K562 (cell line): ENCODE measurements around the gene DPH6. TPM values are rescaled to one million over a fixed set of nuclear protein-coding genes. Genes with fewer than 3 reads are reported as not detected.

Experiments used
- ATAC-seq: fragments of 200-7000 bp; cut with Tn5 transposase; 3 replicates; pipeline ENCODE4 v1.9.1; 2020; ENCODE audit warnings: moderate library complexity
- BruUV-seq: library from RNA; stranded (reverse); fragments of 400-500 nt; replicated peaks from 2 replicates; lab custom pipeline; 2021; lab: Mats Ljungman, UMichigan
- CTCF ChIA-PET: fragments of 300-600 bp; formaldehyde crosslinking; extraction: SDS; loops from one replicate; lab custom pipeline; 2021; ENCODE audit warnings: low intra/inter-chr PET ratio; lab: Yijun Ruan, JAX
- POLR2A ChIA-PET: fragments of 300-600, 350-650 bp; sonication (Branson Sonifier 250); formaldehyde crosslinking; extraction: SDS; loops from one replicate; lab custom pipeline; 2021; ENCODE audit warnings: antibody characterized with exemption, inconsistent platforms; lab: Yijun Ruan, JAX
- DNase-seq, 4 experiments: peaks; one replicate each; pipeline versions ENCODE4 v3.0.0 to v3.0.0-alpha.2; 2011 to 2018; ENCODE audit warnings: low spot score in 3 of 4, mixed read lengths in 3 of 4; ENCODE audit errors: extremely low read depth in 1 of 4
- FAIRE-seq: peaks from 2 replicates; lab custom pipeline; 2011; peaks lifted over from hg19 to GRCh38; lab: Jason Lieb, UNC
- H2AFZ ChIP-seq: 2 replicates; pipeline ENCODE4 v1.6.0; 2011; ENCODE audit warnings: low read depth, low read length, control low read depth, inconsistent platforms
- H3K27ac ChIP-seq: fragments of 200-600 bp; 3 replicates; pipeline ENCODE4 v1.8.0; 2011; ENCODE audit warnings: low read depth, mild to moderate bottlenecking, control low read depth, inconsistent platforms, low read length, moderate library complexity, mixed read lengths; ENCODE audit errors: extremely low read depth
- H3K27me3 ChIP-seq, 2 experiments: fragments of 300-600 bp in 1 of 2; 2 replicates in 1 of 2; 3 replicates in 1 of 2; pipeline versions ENCODE4 v1.6.0 to v1.8.0; 2011; ENCODE audit warnings: inconsistent platforms in 2 of 2, low read length in 2 of 2, mild to moderate bottlenecking in 1 of 2, mixed read lengths in 1 of 2, moderate library complexity in 1 of 2; ENCODE audit not compliant: control insufficient read depth in 2 of 2, insufficient read depth in 2 of 2
- H3K36me3 ChIP-seq: fragments of 300-600 bp; 3 replicates; pipeline ENCODE4 v1.8.0; 2011; ENCODE audit warnings: mild to moderate bottlenecking, low read length, inconsistent platforms; ENCODE audit not compliant: control insufficient read depth, insufficient read depth
- H3K4me1 ChIP-seq, 2 experiments: fragments of 200-600 bp in 1 of 2; replicated peaks in 1 of 2; 2 replicates in 1 of 2; 3 replicates in 1 of 2; pipeline versions ENCODE4 v1.5.1 to v1.8.0; 2011; ENCODE audit warnings: inconsistent platforms in 2 of 2, low read length in 2 of 2, mild to moderate bottlenecking in 1 of 2, mixed read lengths in 1 of 2, moderate library complexity in 1 of 2; ENCODE audit not compliant: control insufficient read depth in 2 of 2, insufficient read depth in 2 of 2
- H3K4me2 ChIP-seq: 2 replicates; pipeline ENCODE4 v1.6.1; 2011; ENCODE audit warnings: low read length, control low read depth, inconsistent platforms, mixed read lengths; ENCODE audit not compliant: insufficient read depth
- H3K4me3 ChIP-seq: fragments of 200-600 bp; sonication (generic), shearing (Covaris generic); 2 replicates; pipeline ENCODE4 v1.5.1; 2016; ENCODE audit warnings: control low read depth, inconsistent platforms
- H3K79me2 ChIP-seq: fragments of 200-600 bp; 3 replicates; pipeline ENCODE4 v1.8.0; 2011; ENCODE audit warnings: low read length, inconsistent platforms; ENCODE audit not compliant: control insufficient read depth, insufficient read depth
- H3K9ac ChIP-seq, 2 experiments: 2 replicates each; pipeline versions ENCODE4 v1.6.0 to v1.6.1; 2011; ENCODE audit warnings: low read depth in 2 of 2, low read length in 2 of 2, control low read depth in 1 of 2, inconsistent platforms in 1 of 2, mild to moderate bottlenecking in 1 of 2, mixed read lengths in 1 of 2; ENCODE audit not compliant: insufficient read depth in 1 of 2
- H3K9me1 ChIP-seq: one replicate; pipeline ENCODE4 v1.6.0; 2011; ENCODE audit warnings: inconsistent platforms, mild to moderate bottlenecking, low read length, moderate library complexity; ENCODE audit not compliant: control insufficient read depth, insufficient read depth
- H3K9me3 ChIP-seq: replicated peaks from 2 replicates; pipeline ENCODE4 v1.5.1; 2011; ENCODE audit warnings: low read depth, low read length, inconsistent platforms; ENCODE audit not compliant: control insufficient read depth, insufficient read depth
- H4K20me1 ChIP-seq: replicated peaks from 2 replicates; pipeline ENCODE4 v1.6.1; 2011; ENCODE audit warnings: low read length, inconsistent platforms, mixed read lengths; ENCODE audit not compliant: control insufficient read depth, insufficient read depth
- HNRNPLL ChIP-seq: fragments of 200-400 bp; formaldehyde crosslinking; IDR thresholded peaks from 2 replicates; pipeline ENCODE4 v1.6.1; 2017; ENCODE audit warnings: low read length, low read depth, mild to moderate bottlenecking; ENCODE audit not compliant: poor library complexity, severe bottlenecking
- NR3C1 ChIP-seq: sonication (generic); formaldehyde crosslinking; IDR thresholded peaks from 2 replicates; pipeline ENCODE4 v1.8.1; 2022; ENCODE audit warnings: missing genetic modification reagents
- ZNF121 ChIP-seq: sonication (generic); formaldehyde crosslinking; conservative IDR thresholded peaks from 2 replicates; pipeline ENCODE4 v1.8.0; 2022; ENCODE audit warnings: missing genetic modification reagents
- WGBS: fragments of 100-300 bp; shearing (Covaris generic); methylation state at CpG from one replicate; pipeline ENCODE4 v1.1.6; 2016; ENCODE audit warnings: low coverage, mixed read lengths; ENCODE audit not compliant: insufficient coverage; ENCODE audit errors: missing lambda C conversion rate; 5-methylcytosine and 5-hydroxymethylcytosine counted together
- in situ Hi-C: fragments of 300-500 bp; cut with MboI; formaldehyde crosslinking; loops from 4 replicates; pipeline ENCODE4 v1.15.0; 2018; ENCODE audit warnings: inconsistent platforms, mixed read lengths
- intact Hi-C: fragments of 100-400 bp; cut with micrococcal nuclease; formaldehyde crosslinking; loops from 2 replicates; pipeline ENCODE4 v1.14.2; 2022
- polyA plus RNA-seq, 8 experiments: library from polyadenylated mRNA; depleted of rRNA in 4 of 8; stranded (reverse) in 5 of 8; unstranded in 3 of 8; fragments of >200 nt; fragmentation: Nextera tagmentation in 2 of 8; fragmentation: Illumina TruSeq in 1 of 8; extraction: Ambion mirVana in 2 of 8; extraction: Trizol in 1 of 8; gene quantifications; 2 replicates each; pipeline versions ENCODE4 v1.2.1 to v1.2.3, GENCODE V29; 2011 to 2014; ENCODE audit warnings: inconsistent platforms in 1 of 8, missing spikeins in 1 of 8
- total RNA-seq, 7 experiments: library from RNA; depleted of rRNA in 6 of 7; stranded (reverse); fragments of >200 nt in 6 of 7; fragmentation: Illumina TruSeq in 2 of 7; extraction: Trizol in 2 of 7; gene quantifications; 2 replicates each; pipeline versions ENCODE4 v1.2.1 to v1.2.3, GENCODE V29; 2011 to 2021; ENCODE audit warnings: low replicate concordance in 1 of 7
- TF ChIP-seq, protein P1 (sequence below): fragments of 250-450 bp; sonication (Bioruptor Pico); IDR thresholded peaks from 2 replicates; pipeline ENCODE4 v1.6.1; 2021; ENCODE audit warnings: mild to moderate bottlenecking

Gene DPH6
- total and polyA plus RNA-seq, 9 of the 15 experiments (the other 6 are each of a cell fraction or from before 2014, with no cell fraction given): 10.1 to 69.1 (median 18.8) TPM

DNA sequence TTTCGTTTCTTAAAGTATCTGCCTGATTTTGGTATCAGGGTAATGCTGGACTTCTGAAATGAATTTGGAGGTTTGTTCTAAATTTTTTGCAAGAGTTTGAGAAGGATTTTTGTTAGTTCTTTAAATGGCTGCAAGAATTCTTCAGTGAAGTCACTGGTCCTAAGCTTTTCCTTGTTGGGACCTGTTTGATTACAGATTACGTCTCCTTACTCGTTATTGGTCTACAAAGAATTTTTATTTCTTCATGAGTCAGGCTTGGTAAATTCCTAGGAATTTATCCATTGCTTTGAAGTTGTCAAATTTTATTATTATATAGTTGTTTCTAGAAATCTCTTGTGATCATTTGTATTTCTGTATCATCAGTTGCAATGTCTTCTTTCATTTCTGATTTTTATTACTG, 196.0 kb downstream of the DPH6 start:
- Histone ChIP-seq H3K79me2 (no peaks in the 10 kb centered on the region), H3K4me3 (no peak overlapping the region), H3K4me1 (no peaks in the 10 kb centered on the region), H3K27me3 (no peaks in the 10 kb centered on the region), H3K4me2 (no peak overlapping the region), H2AFZ (no peak overlapping the region), H3K9me3 (no peaks in the 10 kb centered on the region), H3K9ac (no peak overlapping the region), H3K27ac (no peak overlapping the region), H3K9me1 (no peaks in the 10 kb centered on the region), H4K20me1 (no peaks in the 10 kb centered on the region), H3K36me3 (no peaks in the 10 kb centered on the region)
- intact Hi-C loops (no loop called here), in situ Hi-C loops (no loop called here)
- CTCF ChIA-PET: no interaction called here
- no TSS peak for BruUV-seq
- DNase-seq (no peak), ATAC-seq (no peak), FAIRE-seq (no peak)
- POLR2A ChIA-PET: interaction anchor here (0.7 kb wide), 1 partner anchor 29 kb away, joined by 3 read pairs; no protein-coding TSS in a partner anchor
- TF ChIP-seq, protein P1, sequence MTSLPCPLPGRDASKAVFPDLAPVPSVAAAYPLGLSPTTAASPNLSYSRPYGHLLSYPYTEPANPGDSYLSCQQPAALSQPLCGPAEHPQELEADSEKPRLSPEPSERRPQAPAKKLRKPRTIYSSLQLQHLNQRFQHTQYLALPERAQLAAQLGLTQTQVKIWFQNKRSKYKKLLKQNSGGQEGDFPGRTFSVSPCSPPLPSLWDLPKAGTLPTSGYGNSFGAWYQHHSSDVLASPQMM (CRISPR knock-in tag): no peak
- no peak for TF ChIP-seq NR3C1 (CRISPR knock-in tag)
- TF ChIP-seq HNRNPLL: no peak
- no peak for TF ChIP-seq ZNF121 (CRISPR knock-in tag)
- 4% methylated on average over 3 of the region's 3 CpGs for WGBS

DNA sequence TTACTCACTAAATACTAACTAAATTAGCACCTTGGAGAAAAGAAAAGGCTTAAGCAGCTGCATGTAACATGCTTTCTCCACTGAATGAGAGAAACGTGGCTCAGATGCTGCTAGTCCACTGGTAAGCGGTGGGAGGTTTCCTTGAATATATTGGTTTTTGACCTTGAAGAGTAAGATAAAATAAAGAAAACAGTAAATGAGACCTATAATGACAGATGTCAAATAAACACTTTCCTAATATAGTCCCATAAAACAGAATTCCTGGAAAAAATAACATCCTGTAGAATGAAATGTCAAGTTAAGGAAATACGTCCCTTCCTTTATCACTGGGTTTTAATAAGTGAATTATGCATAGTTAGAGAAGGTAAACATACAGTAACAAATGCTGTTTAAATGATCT, 215.0 kb downstream of the DPH6 start:
- no TSS peak for BruUV-seq
- Histone ChIP-seq H3K4me3 (no peak overlapping the region), H3K27me3 (no peaks in the 10 kb centered on the region), H3K4me1 (no peaks in the 10 kb centered on the region), H2AFZ (no peak overlapping the region), H3K27ac (no peak overlapping the region), H3K9me3 (no peaks in the 10 kb centered on the region), H3K36me3 (no peaks in the 10 kb centered on the region), H3K4me2 (no peak overlapping the region), H3K79me2 (no peaks in the 10 kb centered on the region), H3K9me1 (no peaks in the 10 kb centered on the region), H3K9ac (no peak overlapping the region), H4K20me1 (no peaks in the 10 kb centered on the region)
- intact Hi-C loops: no loop called here
- ChIA-PET POLR2A (no interaction called here), CTCF (no interaction called here)
- FAIRE-seq (no peak), DNase-seq (no peak), ATAC-seq (no peak)
- in situ Hi-C loops: no loop called here
- WGBS: 9% methylated on average over 3 of the region's 3 CpGs
